Forelimb muscle (tissue), 1 donor: ENCODE measurements around the gene STXBP2. TPM values are rescaled to one million over a fixed set of nuclear protein-coding genes. Genes with fewer than 3 reads are reported as not detected.
"Not testable (repeated sequence)": the region's sequence is repeated elsewhere in the genome, so short reads cannot be mapped to it uniquely, and the experiment has no call there.

Source experiments
- DNase-seq: peaks from one replicate; pipeline ENCODE4 v3.0.0-alpha.2; 2013; ENCODE audit warnings: low read depth
- polyA plus RNA-seq: library from polyadenylated mRNA; unstranded; fragments of 120-200 nt; gene quantifications from one replicate; pipeline ENCODE4 v1.2.1, GENCODE V29; 2013; ENCODE audit not compliant: insufficient read length

STXBP2 gene
- polyA plus RNA-seq, 1 donor = 4.0 TPM

- no peak for DNase-seq
These were observed 4.3 kb upstream of the STXBP2 start for GRCh38 chr19:7632340-7633203.

- DNase-seq = no peak
These were observed 3.2 kb upstream of the STXBP2 start, which contains the start of gene PCP2 for GRCh38 chr19:7633698-7634097. PCP2 (minus strand) TSS chr19:7633719; CDS start chr19:7633457, 262 bp downstream.

- DNase-seq = no peak
These were observed 1.2 kb upstream of the STXBP2 start for GRCh38 chr19:7635670-7636069.

GRCh38 chr19:7636317-7636690, 606 bp upstream of the STXBP2 start:
- no peak for DNase-seq

- DNase-seq = no peak
These were observed 705 bp downstream of the STXBP2 start for GRCh38 chr19:7637374-7638256.

- DNase-seq = no peak
These were observed 2.0 kb downstream of the STXBP2 start for GRCh38 chr19:7638802-7639465.

GRCh38 chr19:7639863-7640348, 3.0 kb downstream of the STXBP2 start:
- no peak for DNase-seq

GRCh38 chr19:7640803-7641202, 3.9 kb downstream of the STXBP2 start:
- DNase-seq = no peak

- no peak for DNase-seq
These were observed 4.7 kb downstream of the STXBP2 start for GRCh38 chr19:7641290-7642276.

GRCh38 chr19:7642295-7643030, 5.6 kb downstream of the STXBP2 start:
- DNase-seq = no peak

- DNase-seq = no peak
These were observed 6.1 kb downstream of the STXBP2 start for GRCh38 chr19:7643031-7643415.

GRCh38 chr19:7643629-7644549, 7.0 kb downstream of the STXBP2 start:
- not testable (repeated sequence) for DNase-seq

GRCh38 chr19:7644550-7644877, 7.6 kb downstream of the STXBP2 start:
- DNase-seq = no peak

- DNase-seq = no peak
These were observed 8.3 kb downstream of the STXBP2 start for GRCh38 chr19:7645163-7645562.

- DNase-seq = no peak
These were observed 8.9 kb downstream of the STXBP2 start for GRCh38 chr19:7645656-7646425.

GRCh38 chr19:7646426-7646700, 9.5 kb downstream of the STXBP2 start:
- DNase-seq = no peak

- no peak for DNase-seq
These were observed 10.2 kb downstream of the STXBP2 start for GRCh38 chr19:7647156-7647555.

GRCh38 chr19:7648265-7649014, 11.5 kb downstream of the STXBP2 start:
- DNase-seq = no peak
